IMR-90 (cell line): ENCODE data around the gene LDLRAD1. TPM values are rescaled to one million over a fixed set of nuclear protein-coding genes. Genes with fewer than 3 reads are reported as not detected.
A peak's percentile ranks its signal among the peaks of the same experiment; 100 is the strongest.

Experiments used
- ATAC-seq: fragments of 200-7000 bp; cut with Tn5 transposase; 2 replicates; pipeline ENCODE4 v1.9.1; 2020; ENCODE audit warnings: low read depth, mild to moderate bottlenecking, moderate library complexity
- BruUV-seq: library from RNA; stranded (reverse); fragments of 400-500 nt; replicated peaks from 2 replicates; lab custom pipeline; 2021; lab: Mats Ljungman, UMichigan
- CTCF ChIA-PET: fragments of 300-600 bp; formaldehyde crosslinking; extraction: SDS; loops from one replicate; lab custom pipeline; 2021; ENCODE audit warnings: antibody characterized with exemption; lab: Yijun Ruan, JAX
- POLR2A ChIA-PET: fragments of 300-600 bp; sonication (Branson Sonifier 250); formaldehyde crosslinking; loops from one replicate; lab custom pipeline; 2022; ENCODE audit warnings: antibody characterized with exemption; ENCODE audit not compliant: unreplicated experiment; lab: Charles Lee
- DNase-seq: peaks from one replicate; pipeline ENCODE4 v3.0.0; 2013
- H2AFZ ChIP-seq: replicated peaks from 2 replicates; pipeline ENCODE3; 2013; ENCODE audit warnings: low read length, mild to moderate bottlenecking; ENCODE audit not compliant: poor library complexity
- H2AK5ac ChIP-seq: 2 replicates; pipeline ENCODE4 v1.6.1; 2013; ENCODE audit warnings: low read depth, low read length, inconsistent platforms
- H2AK9ac ChIP-seq: replicated peaks from 2 replicates; pipeline ENCODE3; 2013; ENCODE audit warnings: mild to moderate bottlenecking, low read depth, low read length, moderate library complexity; ENCODE audit not compliant: poor library complexity
- H2BK120ac ChIP-seq: 2 replicates; pipeline ENCODE4 v1.6.1; 2013; ENCODE audit warnings: low read depth, low read length, inconsistent platforms
- H2BK15ac ChIP-seq: 3 replicates; pipeline ENCODE4 v1.6.1; 2013; ENCODE audit warnings: low read depth, low read length, inconsistent platforms
- H2BK20ac ChIP-seq: 2 replicates; pipeline ENCODE4 v1.6.1; 2013; ENCODE audit warnings: low read depth, mild to moderate bottlenecking, inconsistent platforms, low read length, moderate library complexity
- H2BK5ac ChIP-seq: 2 replicates; pipeline ENCODE4 v1.6.1; 2013; ENCODE audit warnings: mild to moderate bottlenecking, low read depth, low read length, inconsistent platforms; ENCODE audit not compliant: poor library complexity, severe bottlenecking
- H3K14ac ChIP-seq: replicated peaks from 2 replicates; pipeline ENCODE4 v1.6.1; 2013; ENCODE audit warnings: low read depth, low read length, inconsistent platforms
- H3K18ac ChIP-seq: 2 replicates; pipeline ENCODE4 v1.6.1; 2013; ENCODE audit warnings: low read depth, low read length, control low read depth
- H3K23ac ChIP-seq: 2 replicates; pipeline ENCODE4 v1.6.1; 2013; ENCODE audit warnings: low read depth, low read length, inconsistent platforms
- H3K27ac ChIP-seq: 2 replicates; pipeline ENCODE4 v1.5.1; 2013; ENCODE audit warnings: mild to moderate bottlenecking, control low read depth, low read length; ENCODE audit not compliant: insufficient read depth
- H3K27me3 ChIP-seq: 2 replicates; pipeline ENCODE4 v1.6.1; 2013; ENCODE audit warnings: low read length; ENCODE audit not compliant: control insufficient read depth, insufficient read depth
- H3K36me3 ChIP-seq: 2 replicates; pipeline ENCODE4 v1.6.1; 2013; ENCODE audit warnings: low read length, mixed read lengths; ENCODE audit not compliant: control insufficient read depth, insufficient read depth
- H3K4ac ChIP-seq: 2 replicates; pipeline ENCODE4 v1.6.1; 2013; ENCODE audit warnings: low read depth, low read length, inconsistent platforms
- H3K4me1 ChIP-seq: 2 replicates; pipeline ENCODE4 v1.6.1; 2013; ENCODE audit warnings: low read length, mixed read lengths; ENCODE audit not compliant: control insufficient read depth, insufficient read depth
- H3K4me2 ChIP-seq: 2 replicates; pipeline ENCODE4 v1.6.1; 2013; ENCODE audit warnings: low read depth, mild to moderate bottlenecking, control low read depth, low read length, moderate library complexity
- H3K4me3 ChIP-seq: 2 replicates; pipeline ENCODE4 v1.5.1; 2013; ENCODE audit warnings: low read depth, mild to moderate bottlenecking, control low read depth, low read length, moderate library complexity; ENCODE audit not compliant: insufficient read depth
- H3K56ac ChIP-seq: 2 replicates; pipeline ENCODE4 v1.6.1; 2013; ENCODE audit warnings: low read length, inconsistent platforms; ENCODE audit not compliant: insufficient read depth; ENCODE audit errors: extremely low read depth
- H3K79me1 ChIP-seq, 2 experiments: 2 replicates each; pipeline ENCODE4 v1.6.1; 2013; ENCODE audit warnings: low read length in 2 of 2, inconsistent platforms in 1 of 2, low read depth in 1 of 2
- H3K9ac ChIP-seq: 2 replicates; pipeline ENCODE4 v1.6.1; 2013; ENCODE audit warnings: low read depth, low read length, control low read depth
- H3K9me1 ChIP-seq: 2 replicates; pipeline ENCODE4 v1.6.1; 2013; ENCODE audit warnings: low read length, inconsistent platforms; ENCODE audit not compliant: insufficient read depth
- H3K9me3 ChIP-seq: 2 replicates; pipeline ENCODE4 v1.6.1; 2013; ENCODE audit warnings: low read length; ENCODE audit not compliant: control insufficient read depth, insufficient read depth
- H4K20me1 ChIP-seq: 2 replicates; pipeline ENCODE4 v1.6.1; 2013; ENCODE audit warnings: low read length, inconsistent platforms; ENCODE audit not compliant: insufficient read depth
- H4K5ac ChIP-seq: 2 replicates; pipeline ENCODE4 v1.6.1; 2013; ENCODE audit warnings: mild to moderate bottlenecking, low read depth, low read length, control low read depth
- H4K8ac ChIP-seq, 2 experiments: 2 replicates each; pipeline ENCODE4 v1.6.1; 2013; ENCODE audit warnings: low read depth in 2 of 2, low read length in 2 of 2, control low read depth in 1 of 2, inconsistent platforms in 1 of 2
- H4K91ac ChIP-seq: 2 replicates; pipeline ENCODE4 v1.6.1; 2013; ENCODE audit warnings: low read depth, low read length, inconsistent platforms; ENCODE audit not compliant: insufficient read depth
- CEBPB ChIP-seq: IDR thresholded peaks from 2 replicates; pipeline ENCODE4 v1.6.1; 2012; ENCODE audit warnings: low read depth, low read length, improper control_type of control experiment
- RFX5 ChIP-seq: IDR thresholded peaks from 2 replicates; pipeline ENCODE4 v1.8.0; 2012; ENCODE audit warnings: low read depth, mild to moderate bottlenecking, low read length, moderate library complexity
- WGBS, 2 experiments: methylation state at CpG; one replicate each; pipeline versions ENCODE4 v1.1.5 to v1.1.7; 2013; ENCODE audit warnings: missing lambda C conversion rate in 2 of 2; ENCODE audit not compliant: insufficient read length in 1 of 2; ENCODE audit errors: extremely low coverage in 2 of 2; 5-methylcytosine and 5-hydroxymethylcytosine counted together
- dilution Hi-C: fragments of 300-500 bp; cut with HindIII; formaldehyde crosslinking; loops from one replicate; pipeline ENCODE4 v1.14.3; 2018; ENCODE audit warnings: low sequenced_read_pairs; ENCODE audit not compliant: unreplicated experiment
- in situ Hi-C: fragments of 300-500 bp; cut with MboI; formaldehyde crosslinking; loops from 3 replicates; pipeline ENCODE4 v1.14.3; 2019; ENCODE audit warnings: low sequenced_read_pairs, inconsistent platforms, mixed read lengths
- intact Hi-C: fragments of 100-400 bp; cut with micrococcal nuclease; formaldehyde crosslinking; loops from 2 replicates; pipeline ENCODE4 v1.10.0; 2022
- polyA plus RNA-seq, 3 experiments: library from polyadenylated mRNA; depleted of rRNA; stranded (reverse); fragments of >200 nt; gene quantifications; 2 replicates each; pipeline ENCODE4 v1.2.3, GENCODE V29; 2012; ENCODE audit warnings: low replicate concordance in 1 of 3
- total RNA-seq: library from RNA; depleted of rRNA; stranded (reverse); fragments of >200 nt; gene quantifications from 2 replicates; pipeline ENCODE4 v1.2.3, GENCODE V29; 2012

Gene LDLRAD1
- total and polyA plus RNA-seq, 2 of the 4 experiments (the other 2 are of a cell fraction): not detected

GRCh38 chr1:53982034-53982762 lies 35.8 kb downstream of the LDLRAD1 start:
- peak overlapping the region; percentile 76 for H4K5ac ChIP-seq
- peak; percentile 52 for DNase-seq
- peak overlapping the region; percentile 93 for H2AFZ ChIP-seq
- peak overlapping the region; percentile 72 for H3K9ac ChIP-seq
- ChIA-PET POLR2A (no interaction called here), CTCF (interaction anchor here (0.5 kb wide), 1 partner anchor 209 kb away, joined by 6 read pairs; no protein-coding TSS in a partner anchor)
- H3K4me2 ChIP-seq: peak overlapping the region; percentile 90
- WGBS, 2 experiments: 7% methylated on average over 8 of the region's 20 CpGs; no CpG with 5 or more reads in 1 of the 2 experiments
- peak overlapping the region; percentile 4; the same call in 1 of the 2 replicates for H3K27ac ChIP-seq
- no peaks in the 10 kb centered on the region for H3K36me3 ChIP-seq
- H4K8ac ChIP-seq: peak overlapping the region; percentile 91 to 97
- peak overlapping the region; percentile 19 for H2BK5ac ChIP-seq
- dilution Hi-C loops: no loop called here
- H3K9me1 ChIP-seq: no peaks in the 10 kb centered on the region
- peaks cover 2% of the 10 kb centered on the region; the same call in 1 of the 2 replicates for H3K4me1 ChIP-seq
- peak overlapping the region; percentile 27; the same call in 1 of the 2 replicates for H3K4me3 ChIP-seq
- peak overlapping the region; percentile 79 for H3K23ac ChIP-seq
- peak; percentile 93 for ATAC-seq
- H4K20me1 ChIP-seq: no peaks in the 10 kb centered on the region
- H3K27me3 ChIP-seq: no peaks in the 10 kb centered on the region
- in situ Hi-C loops: no loop called here
- H2BK20ac ChIP-seq: peak overlapping the region; percentile 64
- H3K56ac ChIP-seq: peak overlapping the region; percentile 66
- peak overlapping the region; percentile 78 for H3K18ac ChIP-seq
- H3K14ac ChIP-seq: peak overlapping the region; percentile 92
- peak overlapping the region; percentile 57; the same call in 1 of the 3 replicates for H2BK15ac ChIP-seq
- no peaks in the 10 kb centered on the region for H3K79me1 ChIP-seq
- TF ChIP-seq RFX5 (no peak), CEBPB (peak; percentile 79)
- intact Hi-C loops: loop anchor here (1.0 kb wide), 1 partner anchor 10 kb away; no protein-coding TSS in a partner anchor
- peak overlapping the region; percentile 71 for H2AK9ac ChIP-seq
- H4K91ac ChIP-seq: peak overlapping the region; percentile 86
- H3K4ac ChIP-seq: peak overlapping the region; percentile 84
- no TSS peak for BruUV-seq
- H3K9me3 ChIP-seq: no peaks in the 10 kb centered on the region
- peak overlapping the region; percentile 50; the same call in 1 of the 2 replicates for H2AK5ac ChIP-seq
- H2BK120ac ChIP-seq: peak overlapping the region; percentile 89
